Trophoblast cell (in vitro differentiated cells and primary cell): ENCODE results near the gene USP35.
"Not testable (repeated sequence)": the region's sequence is repeated elsewhere in the genome, so short reads cannot be mapped to it uniquely, and the experiment has no call there.

ENCODE experiments used
- DNase-seq, 2 donors: peaks; one replicate each; pipeline ENCODE4 v3.0.0-alpha.2; 2016
- H2AFZ ChIP-seq: 2 replicates; pipeline ENCODE4 v1.6.1; 2013; ENCODE audit warnings: low read length, moderate library complexity, mild to moderate bottlenecking; ENCODE audit not compliant: insufficient read depth, poor library complexity
- H2AK5ac ChIP-seq: 2 replicates; pipeline ENCODE4 v1.6.1; 2013; ENCODE audit warnings: mild to moderate bottlenecking, low read length
- H2BK120ac ChIP-seq: 2 replicates; pipeline ENCODE4 v1.6.1; 2013; ENCODE audit warnings: low read length, mild to moderate bottlenecking, moderate library complexity; ENCODE audit not compliant: insufficient read depth, poor library complexity
- H2BK12ac ChIP-seq: 2 replicates; pipeline ENCODE4 v1.6.1; 2013; ENCODE audit warnings: mild to moderate bottlenecking, low read length, moderate library complexity
- H2BK5ac ChIP-seq: 2 replicates; pipeline ENCODE4 v1.6.1; 2013; ENCODE audit warnings: low read length, low read depth, moderate library complexity, mild to moderate bottlenecking; ENCODE audit not compliant: poor library complexity
- H3K14ac ChIP-seq: 2 replicates; pipeline ENCODE4 v1.6.1; 2013; ENCODE audit warnings: mild to moderate bottlenecking, low read length
- H3K18ac ChIP-seq: 2 replicates; pipeline ENCODE4 v1.6.1; 2013; ENCODE audit warnings: mild to moderate bottlenecking, low read length
- H3K23ac ChIP-seq: 2 replicates; pipeline ENCODE4 v1.6.1; 2013; ENCODE audit warnings: low read length
- H3K27ac ChIP-seq: 2 replicates; pipeline ENCODE4 v1.5.1; 2013; ENCODE audit warnings: low read depth, mild to moderate bottlenecking, inconsistent platforms, low read length, moderate library complexity
- H3K27me3 ChIP-seq: 2 replicates; pipeline ENCODE4 v1.6.1; 2013; ENCODE audit warnings: inconsistent platforms, mild to moderate bottlenecking, low read length, moderate library complexity; ENCODE audit not compliant: insufficient read depth
- H3K36me3 ChIP-seq, 2 experiments: 1 replicate in 1 of 2; 2 replicates in 1 of 2; pipeline ENCODE4 v1.6.1; 2013; ENCODE audit warnings: low read length in 2 of 2, mild to moderate bottlenecking in 2 of 2, moderate library complexity in 1 of 2; ENCODE audit not compliant: insufficient read depth in 2 of 2, control insufficient read depth in 1 of 2
- H3K4ac ChIP-seq: 2 replicates; pipeline ENCODE4 v1.6.1; 2013; ENCODE audit warnings: low read depth, mild to moderate bottlenecking, low read length, moderate library complexity
- H3K4me1 ChIP-seq, 2 experiments: 1 replicate in 1 of 2; 2 replicates in 1 of 2; pipeline ENCODE4 v1.6.1; 2013; ENCODE audit warnings: low read length in 2 of 2, mild to moderate bottlenecking in 2 of 2, moderate library complexity in 1 of 2; ENCODE audit not compliant: insufficient read depth in 2 of 2, control insufficient read depth in 1 of 2
- H3K4me2 ChIP-seq: 2 replicates; pipeline ENCODE4 v1.6.1; 2013; ENCODE audit warnings: inconsistent platforms, mild to moderate bottlenecking, low read length, moderate library complexity
- H3K4me3 ChIP-seq: 2 replicates; pipeline ENCODE4 v1.5.1; 2013; ENCODE audit warnings: mild to moderate bottlenecking, low read depth, low read length, inconsistent platforms
- H3K79me1 ChIP-seq: one replicate; pipeline ENCODE4 v1.6.1; 2013; ENCODE audit warnings: low read length
- H3K79me2 ChIP-seq: 2 replicates; pipeline ENCODE4 v1.6.1; 2013; ENCODE audit warnings: low read length, mild to moderate bottlenecking; ENCODE audit not compliant: control insufficient read depth, insufficient read depth, poor library complexity
- H3K9ac ChIP-seq: 2 replicates; pipeline ENCODE4 v1.6.1; 2013; ENCODE audit warnings: mild to moderate bottlenecking, low read length
- H3K9me3 ChIP-seq: 2 replicates; pipeline ENCODE4 v1.6.1; 2013; ENCODE audit warnings: low read depth, mild to moderate bottlenecking, control low read depth, inconsistent platforms, low read length; ENCODE audit not compliant: insufficient read depth
- H4K12ac ChIP-seq: 2 replicates; pipeline ENCODE4 v1.6.1; 2013; ENCODE audit warnings: low read depth, mild to moderate bottlenecking, low read length, moderate library complexity
- H4K8ac ChIP-seq: 2 replicates; pipeline ENCODE4 v1.6.1; 2013; ENCODE audit warnings: low read depth, mild to moderate bottlenecking, low read length, moderate library complexity
- H4K91ac ChIP-seq: one replicate; pipeline ENCODE4 v1.6.1; 2013; ENCODE audit warnings: low read depth, mild to moderate bottlenecking, low read length, moderate library complexity
- WGBS: extraction: QIAGEN DNeasy Blood & Tissue Kit; methylation state at CpG from one replicate; pipeline ENCODE4 v1.1.7; 2013; ENCODE audit warnings: missing lambda C conversion rate; ENCODE audit not compliant: insufficient read length, insufficient coverage; ENCODE audit errors: extremely low coverage; 5-methylcytosine and 5-hydroxymethylcytosine counted together

The USP35 gene

GRCh38 chr11:78221396-78222315 lies 32.9 kb downstream of the USP35 start:
- peaks cover 5% of the 10 kb centered on the region for H3K9me3 ChIP-seq
- DNase-seq = no peak
- no peaks in the 10 kb centered on the region for H3K27me3 ChIP-seq
- no peak overlapping the region for H3K27ac ChIP-seq
- no peak overlapping the region for H4K91ac ChIP-seq
- no peak overlapping the region for H2AK5ac ChIP-seq
- no peaks in the 10 kb centered on the region for H3K4me1 ChIP-seq
- H4K12ac ChIP-seq = no peak overlapping the region
- H3K4ac ChIP-seq = no peak overlapping the region
- no peak overlapping the region for H3K14ac ChIP-seq
- no CpG with 5 or more reads among the region's 13 CpGs for WGBS
- no peak overlapping the region for H4K8ac ChIP-seq
- H3K18ac ChIP-seq = no peak overlapping the region
- H2BK5ac ChIP-seq = no peak overlapping the region
- no peaks in the 10 kb centered on the region for H3K79me2 ChIP-seq
- H2AFZ ChIP-seq = no peak overlapping the region
- H3K79me1 ChIP-seq = no peaks in the 10 kb centered on the region
- H2BK120ac ChIP-seq = no peak overlapping the region
- peaks cover 69 to 90% of the 10 kb centered on the region in 2 experiments for H3K36me3 ChIP-seq
- no peak overlapping the region for H3K9ac ChIP-seq
- no peak overlapping the region for H3K23ac ChIP-seq
- no peak overlapping the region for H3K4me2 ChIP-seq
- no peak overlapping the region for H3K4me3 ChIP-seq
- no peak overlapping the region for H2BK12ac ChIP-seq

DNA sequence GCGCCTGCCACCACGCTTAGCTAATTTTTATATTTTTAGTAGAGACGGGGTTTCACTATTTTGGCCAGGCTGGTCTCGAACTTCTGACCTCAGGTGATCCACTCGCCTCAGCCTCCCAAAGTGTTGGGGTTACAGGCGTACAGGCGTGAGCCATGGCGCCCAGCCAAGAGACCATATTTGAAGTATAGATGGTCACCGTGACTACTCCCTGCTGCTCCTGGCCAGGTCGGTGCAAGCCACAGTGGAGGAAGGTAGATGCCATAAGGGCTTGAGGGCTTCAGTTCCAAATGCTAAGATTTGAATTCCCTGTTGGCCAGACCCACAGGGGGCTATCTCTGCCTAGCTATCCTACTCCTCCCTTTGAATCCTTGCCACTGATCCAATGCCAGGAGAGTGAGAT lies 34.0 kb downstream of the USP35 start:
- not testable (repeated sequence) for H3K4me2 ChIP-seq, H3K4me3 ChIP-seq, H3K79me1 ChIP-seq, H2BK5ac ChIP-seq, H2BK12ac ChIP-seq, H2AFZ ChIP-seq, H4K12ac ChIP-seq, H2AK5ac ChIP-seq, H3K23ac ChIP-seq, H2BK120ac ChIP-seq, H3K9ac ChIP-seq, H3K79me2 ChIP-seq, H3K27me3 ChIP-seq, H3K9me3 ChIP-seq, H3K4me1 ChIP-seq, H3K4ac ChIP-seq, H4K8ac ChIP-seq, H3K27ac ChIP-seq, H3K18ac ChIP-seq, H4K91ac ChIP-seq, DNase-seq, H3K14ac ChIP-seq
- H3K36me3 ChIP-seq = peaks cover 65 to 81% of the 10 kb centered on the region in 2 experiments
- no CpG with 5 or more reads among the region's 10 CpGs for WGBS

- Histone ChIP-seq H3K27me3 (no peaks in the 10 kb centered on the region), H3K4ac (no peak overlapping the region), H3K14ac (no peak overlapping the region), H2BK5ac (no peak overlapping the region), H3K4me2 (no peak overlapping the region), H2AFZ (no peak overlapping the region), H3K79me2 (no peaks in the 10 kb centered on the region), H3K79me1 (no peaks in the 10 kb centered on the region), H4K91ac (no peak overlapping the region), H2AK5ac (no peak overlapping the region), H3K9me3 (no peaks in the 10 kb centered on the region), H4K12ac (no peak overlapping the region), H4K8ac (no peak overlapping the region), H3K18ac (no peak overlapping the region), H3K4me1 (no peaks in the 10 kb centered on the region), H3K27ac (no peak overlapping the region), H3K23ac (no peak overlapping the region), H3K4me3 (no peak overlapping the region), H3K36me3 (peaks cover 58 to 75% of the 10 kb centered on the region in 2 experiments), H3K9ac (no peak overlapping the region), H2BK120ac (no peak overlapping the region), H2BK12ac (no peak overlapping the region)
- WGBS = no CpG with 5 or more reads among the region's 9 CpGs
- no peak for DNase-seq
Measured at GRCh38 chr11:78223320-78223954, 34.7 kb downstream of the USP35 start.

DNA sequence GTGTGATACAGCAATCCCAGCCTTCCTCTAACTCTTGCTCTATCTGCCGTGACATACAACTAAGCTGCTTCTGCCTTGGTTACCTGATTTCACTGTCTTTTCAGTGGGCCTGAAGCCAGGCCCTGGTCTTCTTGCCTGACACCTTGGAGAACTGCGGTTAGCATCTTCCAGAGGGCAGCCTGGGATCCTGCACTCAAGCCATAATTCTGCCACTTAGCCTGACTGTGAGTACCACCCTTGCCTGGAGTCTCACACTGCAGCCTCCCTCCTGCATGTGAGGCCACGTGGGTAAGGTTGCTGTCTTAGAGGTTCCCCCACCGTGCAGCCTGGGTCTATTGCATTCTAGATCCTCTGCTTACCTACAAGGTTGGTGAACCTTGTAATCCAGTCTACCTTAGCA lies 35.8 kb downstream of the USP35 start:
- H3K4me3 ChIP-seq = no peak overlapping the region
- no CpG with 5 or more reads among the region's 4 CpGs for WGBS
- H2AK5ac ChIP-seq = no peak overlapping the region
- H3K4ac ChIP-seq = no peak overlapping the region
- H2AFZ ChIP-seq = no peak overlapping the region
- H2BK120ac ChIP-seq = no peak overlapping the region
- peaks cover 51 to 72% of the 10 kb centered on the region in 2 experiments for H3K36me3 ChIP-seq
- H3K23ac ChIP-seq = no peak overlapping the region
- H3K9me3 ChIP-seq = no peaks in the 10 kb centered on the region
- no peak overlapping the region for H3K14ac ChIP-seq
- no peak overlapping the region for H4K8ac ChIP-seq
- H3K4me1 ChIP-seq = no peaks in the 10 kb centered on the region
- H3K27me3 ChIP-seq = no peaks in the 10 kb centered on the region
- no peak overlapping the region for H4K91ac ChIP-seq
- H3K79me2 ChIP-seq = no peaks in the 10 kb centered on the region
- no peak overlapping the region for H3K4me2 ChIP-seq
- no peak overlapping the region for H2BK12ac ChIP-seq
- no peak overlapping the region for H3K9ac ChIP-seq
- no peak for DNase-seq
- no peaks in the 10 kb centered on the region for H3K79me1 ChIP-seq
- H3K27ac ChIP-seq = no peak overlapping the region
- H4K12ac ChIP-seq = no peak overlapping the region
- H2BK5ac ChIP-seq = no peak overlapping the region
- no peak overlapping the region for H3K18ac ChIP-seq
